RKO (cell line): ENCODE data around the gene ANKRD44.

ENCODE experiments used
- DNase-seq: peaks from one replicate; pipeline ENCODE4 v3.0.0-alpha.2; 2016; ENCODE audit warnings: low spot score

ANKRD44 gene

DNA sequence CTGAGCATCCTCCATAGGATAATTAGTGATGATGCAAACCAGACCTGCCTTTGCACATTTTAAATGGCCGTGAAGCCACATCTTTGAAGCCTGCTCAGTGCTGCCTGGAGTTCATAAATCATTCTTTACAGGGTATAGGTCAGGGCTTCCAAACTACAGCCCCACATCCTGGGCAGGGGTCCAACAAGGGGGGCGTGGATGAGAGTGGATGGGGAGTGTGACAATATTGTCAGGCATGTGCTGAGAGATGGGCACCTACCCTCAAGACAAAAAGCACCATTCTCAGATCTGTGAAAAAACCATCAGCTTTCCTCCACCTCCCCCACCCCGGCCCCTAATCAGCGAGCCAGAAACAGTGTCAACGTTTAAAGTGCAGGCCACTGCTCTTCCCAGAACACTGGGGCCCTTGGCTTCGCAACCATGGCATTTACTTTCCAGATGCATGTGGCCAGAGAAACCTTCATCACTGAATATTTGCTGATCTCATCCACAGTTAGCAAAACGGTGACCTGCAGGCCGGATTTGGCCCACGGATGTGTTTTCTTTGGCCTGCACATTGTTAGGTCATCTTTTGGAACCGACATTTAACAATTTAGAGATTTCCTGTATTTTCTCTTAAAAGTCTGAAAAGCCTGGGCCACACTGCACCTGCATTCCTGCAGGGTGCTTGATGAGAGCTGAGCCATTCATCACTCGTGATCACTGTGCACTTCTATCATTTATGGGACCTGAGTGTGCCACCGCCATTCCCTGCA, 130.7 kb downstream of the ANKRD44 start:
- DNase-seq, result no peak

DNA sequence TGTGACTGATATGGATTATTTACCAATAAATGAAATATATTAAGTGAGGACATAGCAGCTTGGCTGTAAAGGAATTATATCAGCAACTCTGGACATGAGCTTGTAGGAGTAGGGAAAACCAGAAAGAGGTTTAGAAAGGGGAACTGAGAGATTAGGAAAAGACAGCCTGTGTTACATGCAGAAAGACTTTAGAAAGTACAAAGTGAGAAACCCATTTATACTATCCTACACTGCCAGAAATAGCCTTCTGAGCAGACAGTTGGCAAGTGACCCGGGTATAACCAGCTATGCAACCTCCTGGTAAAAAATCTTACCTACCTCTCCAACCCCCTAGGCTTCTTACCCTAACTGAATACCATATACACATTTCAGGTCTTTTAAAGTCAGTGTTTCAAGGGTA, 134.1 kb downstream of the ANKRD44 start:
- no peak for DNase-seq

DNA sequence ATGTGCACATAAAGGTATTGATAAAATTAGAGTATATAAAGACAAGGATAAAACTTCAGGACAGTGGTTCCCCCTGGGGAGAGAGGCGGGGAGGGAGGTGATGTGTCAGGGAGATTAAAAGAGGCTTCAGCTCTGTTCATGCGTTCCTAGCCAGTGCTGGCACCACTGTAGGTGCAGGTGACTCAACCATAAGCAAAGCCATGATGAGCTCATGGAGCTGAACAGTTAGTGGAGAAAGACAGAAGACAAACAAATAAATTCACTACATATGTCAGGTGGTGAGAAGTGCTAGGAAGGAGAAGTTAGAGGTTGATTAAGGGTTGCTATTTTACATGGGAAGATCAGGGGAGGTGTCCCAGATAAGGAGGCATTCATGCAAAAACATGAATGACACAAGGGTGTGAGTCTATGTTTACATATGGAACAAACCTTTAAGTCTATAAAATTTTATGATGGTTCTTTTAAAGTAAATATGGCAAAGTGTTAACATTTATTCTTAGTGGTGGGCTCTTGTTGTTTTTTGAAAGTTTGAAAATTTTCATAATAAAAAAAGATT, 136.0 kb downstream of the ANKRD44 start:
- DNase-seq, result peak; percentile 58

DNA sequence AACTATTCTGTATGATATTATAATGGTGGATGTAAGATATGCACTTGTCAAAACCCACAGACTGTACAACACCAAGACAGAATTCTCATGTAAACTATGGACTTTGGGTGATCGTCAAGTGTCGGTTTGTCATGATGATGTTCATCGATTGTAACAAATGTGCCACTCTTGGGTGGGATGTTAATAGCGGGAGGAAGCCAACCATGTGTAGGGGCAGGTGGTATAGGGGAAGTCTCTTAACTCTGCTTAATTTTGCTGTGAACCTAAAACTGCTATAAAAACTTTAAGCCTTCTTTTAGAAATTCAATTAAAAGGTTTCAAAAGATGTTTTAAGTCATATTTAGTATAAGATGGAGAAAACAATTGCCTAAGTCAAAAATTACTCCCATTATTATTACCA, 139.0 kb downstream of the ANKRD44 start:
- DNase-seq, result no peak

DNA sequence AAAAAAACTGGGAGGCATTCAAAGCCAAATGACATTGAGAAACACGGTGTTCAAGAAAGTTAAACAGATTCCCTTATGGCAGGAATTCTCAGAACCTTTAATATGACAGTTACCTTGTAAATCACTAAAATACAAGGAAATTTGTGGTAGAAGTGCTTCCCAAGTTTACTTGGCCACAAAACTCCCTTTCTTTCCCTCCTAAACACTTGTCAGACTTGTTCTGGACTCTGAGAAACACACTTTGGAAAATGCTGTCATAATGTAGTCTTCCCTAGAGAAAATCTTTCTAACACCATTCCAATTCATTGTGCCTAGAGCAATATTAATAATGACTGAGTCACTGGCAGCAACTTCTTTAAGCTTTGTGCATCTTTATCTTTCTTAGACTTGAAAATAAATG, 140.4 kb downstream of the ANKRD44 start:
- DNase-seq, result no peak

DNA sequence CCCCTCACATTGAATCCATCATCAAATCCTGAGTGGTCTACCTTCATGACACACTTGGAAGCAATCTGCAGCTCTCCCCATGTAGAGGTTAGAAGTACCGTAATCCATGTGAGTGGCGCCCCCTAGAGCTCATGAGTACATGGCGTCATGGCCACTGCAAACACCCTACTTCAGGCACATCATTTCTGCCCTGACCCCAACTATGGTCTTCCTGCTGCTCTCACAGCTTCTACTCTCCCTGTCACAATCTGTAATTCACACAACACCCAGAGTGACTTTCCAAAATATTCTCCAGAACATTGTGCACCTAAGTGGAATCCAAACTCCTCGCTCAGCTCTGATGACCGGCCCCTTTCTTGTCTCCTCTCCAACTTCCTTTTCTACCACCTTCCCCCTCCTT, 141.9 kb downstream of the ANKRD44 start:
- DNase-seq, result peak; percentile 29

DNA sequence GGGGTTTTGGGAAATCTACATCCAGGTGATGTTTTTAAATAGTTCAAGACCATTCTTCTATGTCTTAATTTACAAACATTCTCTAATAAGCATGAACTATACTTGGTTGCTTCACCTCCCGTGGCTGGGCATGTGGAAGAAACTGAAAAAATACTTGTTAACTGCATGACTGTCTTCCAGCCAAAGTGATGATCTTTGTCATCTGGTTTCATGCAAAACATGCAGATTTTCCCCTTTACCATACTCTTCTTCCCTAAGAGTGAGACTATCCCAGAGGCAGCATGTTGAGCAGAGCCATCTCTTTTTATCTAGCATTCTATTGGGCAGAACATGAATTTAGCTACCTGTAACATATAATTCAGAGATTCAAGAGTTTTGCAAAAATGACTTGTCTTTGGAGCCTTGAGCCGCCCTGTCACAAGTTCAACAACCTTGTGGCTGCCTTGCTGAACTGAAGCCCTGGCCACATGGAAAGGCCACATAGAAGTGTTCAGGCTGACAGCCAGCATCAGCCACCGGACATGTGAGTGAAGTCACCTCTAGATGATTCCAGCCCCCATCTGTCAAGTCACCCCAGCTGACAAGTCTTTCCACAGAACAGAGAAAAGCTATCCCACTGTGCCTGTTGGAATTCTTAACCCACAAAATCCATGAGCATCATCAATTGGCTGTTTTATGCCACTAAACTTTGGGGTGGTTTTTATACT, 142.8 kb downstream of the ANKRD44 start:
- no peak for DNase-seq

DNA sequence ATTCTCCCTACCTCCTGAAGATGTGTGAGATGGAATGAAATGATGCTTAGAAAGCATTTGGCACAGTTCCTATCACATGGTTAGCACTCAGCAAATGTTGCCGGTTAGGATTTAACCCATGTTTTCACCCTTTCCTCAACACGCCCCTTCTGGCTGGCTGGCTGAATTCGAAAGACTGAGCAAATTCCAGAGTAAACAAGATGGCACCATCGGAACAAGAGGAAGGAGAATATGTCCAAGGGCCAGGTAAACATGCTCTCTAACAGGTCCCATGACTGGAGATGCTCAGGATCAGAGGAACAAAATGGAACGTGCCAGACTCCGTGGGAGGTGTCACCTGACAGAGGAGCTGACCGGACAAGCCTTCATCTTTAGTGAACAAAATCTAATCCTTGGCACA, 145.6 kb downstream of the ANKRD44 start:
- no peak for DNase-seq

DNA sequence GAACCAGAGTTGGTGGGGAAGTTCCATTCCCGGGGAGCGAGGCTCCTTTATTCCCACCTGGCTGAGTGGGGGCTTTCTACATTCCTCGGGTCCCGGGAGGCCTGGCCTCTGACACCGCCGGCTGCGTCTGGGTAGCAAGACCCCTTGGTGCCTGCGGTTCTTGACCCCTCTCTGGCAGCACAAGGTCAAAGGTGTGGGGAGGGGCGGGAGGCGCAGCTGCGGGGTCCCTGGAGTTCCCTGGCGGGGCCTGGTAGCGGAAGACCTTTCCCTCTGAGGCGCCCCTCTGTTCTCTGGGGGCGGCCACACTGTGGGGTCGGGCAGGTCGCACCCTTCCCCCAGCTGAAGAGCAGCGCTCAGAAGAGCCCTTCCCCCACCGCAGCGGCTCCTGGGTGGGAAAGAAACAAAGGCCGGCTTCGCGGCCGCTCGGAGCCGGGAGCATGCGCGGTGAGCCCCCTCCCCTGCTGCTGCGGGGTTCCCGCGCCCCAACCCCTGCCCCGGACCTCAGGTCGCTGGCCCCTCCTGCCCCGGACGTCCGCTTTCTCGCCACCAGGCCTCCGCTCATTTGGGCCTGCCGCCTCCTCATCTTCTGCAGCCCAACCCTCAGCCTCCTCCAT, 146.3 kb downstream of the ANKRD44 start:
- DNase-seq, result no peak

DNA sequence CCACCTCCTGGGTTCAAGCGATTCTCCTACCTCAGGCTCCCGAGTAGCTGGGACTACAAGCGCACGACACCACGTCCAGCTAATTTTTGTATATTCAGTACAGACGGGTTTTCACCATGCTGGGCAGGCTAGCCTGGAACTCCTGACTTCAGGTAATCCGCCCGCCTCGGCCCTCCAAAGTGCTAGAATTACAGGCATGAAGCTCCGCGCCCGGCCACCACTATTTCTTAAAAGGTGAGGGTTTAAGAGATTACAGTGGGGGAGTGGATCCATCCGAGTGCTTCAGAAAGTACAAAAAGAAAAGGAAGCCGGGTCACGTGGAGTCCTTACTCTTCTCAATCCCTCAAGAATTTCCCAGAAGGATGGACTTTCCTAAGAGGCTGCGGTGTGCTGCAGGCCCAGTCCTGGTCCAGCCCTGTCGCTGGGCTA, 146.9 kb downstream of the ANKRD44 start:
- no peak for DNase-seq

DNA sequence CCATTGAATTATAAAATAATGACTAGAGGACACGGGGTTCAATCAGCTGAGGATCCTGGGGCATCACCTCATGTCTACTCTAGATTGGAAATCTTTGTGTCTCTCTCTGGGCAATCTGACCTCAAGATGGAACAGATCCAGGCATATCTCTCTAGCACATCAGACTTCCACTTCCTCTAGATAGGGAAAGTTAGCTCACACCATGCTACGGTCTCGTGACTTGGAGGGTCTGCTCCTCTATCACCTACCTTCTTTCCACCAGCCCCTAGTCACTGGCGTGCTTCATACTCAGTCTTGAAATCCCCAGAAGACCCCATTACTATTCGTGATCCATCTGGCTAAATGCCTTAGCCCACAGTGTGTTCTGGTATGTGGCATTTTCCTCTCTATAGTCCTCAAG, 148.8 kb downstream of the ANKRD44 start:
- DNase-seq, result no peak

DNA sequence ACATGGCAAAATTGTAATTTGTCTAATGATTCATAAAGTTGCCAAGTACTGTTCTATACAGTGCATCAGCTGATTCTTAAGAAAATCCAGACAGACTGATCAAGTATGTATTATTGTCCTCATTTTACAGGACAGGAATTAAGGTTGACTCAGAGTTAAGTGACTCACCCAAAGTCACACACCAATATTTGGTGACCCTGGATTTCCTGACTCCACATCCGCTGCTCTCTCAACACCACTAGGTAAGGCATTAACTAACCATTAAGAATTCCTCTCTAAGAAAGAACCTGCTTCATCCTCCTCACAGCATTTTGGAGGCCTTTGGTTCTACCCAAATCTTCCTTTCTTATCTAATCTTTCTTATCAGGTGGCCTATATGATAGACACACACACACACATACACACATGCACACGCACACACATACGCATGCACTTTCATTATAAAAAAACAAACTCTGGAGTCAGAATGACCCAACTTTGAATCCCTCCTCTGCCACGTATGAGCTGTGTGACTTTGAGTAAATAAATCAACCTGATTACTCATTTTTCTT, 150.8 kb downstream of the ANKRD44 start:
- peak; percentile 87 for DNase-seq

DNA sequence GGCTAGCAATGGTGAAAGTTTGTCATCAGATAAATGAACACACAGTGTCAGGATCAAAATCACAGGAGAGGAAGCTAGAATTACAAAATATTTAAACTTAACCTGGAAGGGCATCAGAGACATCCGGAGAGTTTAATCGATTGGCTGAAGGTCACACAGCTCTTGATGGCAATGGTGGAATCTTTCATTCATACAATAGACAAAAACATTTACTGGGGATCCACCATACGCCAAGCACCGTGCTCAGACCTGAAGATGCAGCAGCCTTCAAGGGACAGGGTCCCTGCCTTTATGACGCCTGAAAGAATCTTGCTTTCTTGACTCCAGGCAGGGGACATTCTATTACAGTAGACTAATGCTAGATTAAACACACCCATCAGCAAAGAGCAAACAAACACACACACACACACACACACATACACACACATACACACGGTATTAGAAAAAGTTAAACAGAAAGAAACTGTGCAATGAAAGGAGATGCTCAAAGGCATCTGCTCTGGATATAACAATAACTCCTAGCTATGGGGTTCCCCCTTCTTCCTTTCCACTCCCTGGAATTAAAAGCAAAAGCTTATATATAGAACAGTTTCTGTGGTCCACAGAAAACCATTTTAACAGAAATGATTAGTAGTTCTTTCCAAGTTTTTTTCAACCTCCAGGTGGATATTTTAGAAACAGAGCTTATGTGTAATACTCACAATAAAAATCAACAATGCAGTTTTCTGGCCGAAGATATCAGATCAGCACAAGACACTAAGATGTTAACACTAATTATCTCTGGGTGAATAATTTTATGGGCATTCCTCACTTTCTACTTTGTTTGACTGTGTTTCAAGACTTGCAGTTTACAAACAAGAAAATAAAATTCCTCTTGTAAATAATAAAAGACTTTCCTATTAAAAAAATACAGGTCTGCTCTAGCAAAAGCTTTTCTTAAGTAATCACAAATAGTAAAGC, 151.7 kb downstream of the ANKRD44 start:
- DNase-seq, result no peak

DNA sequence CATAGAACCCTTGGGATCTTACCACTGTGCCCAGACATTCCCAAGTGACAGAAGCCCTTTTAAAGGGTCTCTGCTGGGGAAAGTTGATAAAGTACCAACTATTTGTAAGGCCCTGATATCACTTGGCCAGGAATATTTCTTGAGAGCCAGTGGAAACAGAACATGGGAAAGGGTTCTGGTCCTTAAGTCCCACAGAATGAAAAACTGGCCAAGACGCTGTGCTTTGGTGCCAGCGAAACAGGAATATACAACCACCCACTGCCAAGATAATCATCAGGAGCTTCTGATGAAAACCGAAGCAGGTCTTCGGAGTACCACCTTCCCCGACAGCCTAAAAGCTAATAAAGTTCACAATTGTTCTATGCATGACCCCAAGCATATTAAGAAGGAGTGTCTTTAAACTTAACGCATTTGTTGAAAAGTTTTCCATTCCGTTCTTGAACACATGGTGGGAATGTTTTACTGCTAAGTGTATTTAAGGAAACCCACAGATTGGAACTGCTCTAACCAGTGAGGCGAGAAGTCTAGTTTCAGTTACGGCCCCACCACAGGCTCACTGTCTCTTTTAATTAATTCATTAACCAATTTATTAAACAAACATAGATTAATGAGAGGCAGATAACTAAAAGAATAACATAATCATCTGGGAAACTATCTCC, 152.6 kb downstream of the ANKRD44 start:
- no peak for DNase-seq

DNA sequence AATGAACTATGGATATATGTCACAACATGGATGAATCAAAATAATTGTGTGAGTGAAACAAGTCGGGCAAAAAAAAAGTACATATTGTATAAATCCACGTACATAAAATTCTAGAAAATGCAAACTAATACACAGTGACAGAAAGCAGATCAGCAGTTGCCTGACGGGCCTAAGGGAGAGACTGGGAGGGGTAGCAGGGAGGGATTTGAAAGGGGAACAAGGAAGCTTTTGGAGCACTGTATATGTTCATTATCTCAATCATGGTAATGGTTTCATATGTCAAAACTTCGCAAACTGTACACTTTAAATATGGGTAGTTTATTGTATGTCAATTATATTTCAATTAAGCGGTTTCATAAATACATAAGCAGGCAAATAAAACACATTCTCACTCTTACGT, 153.8 kb downstream of the ANKRD44 start:
- no peak for DNase-seq

DNA sequence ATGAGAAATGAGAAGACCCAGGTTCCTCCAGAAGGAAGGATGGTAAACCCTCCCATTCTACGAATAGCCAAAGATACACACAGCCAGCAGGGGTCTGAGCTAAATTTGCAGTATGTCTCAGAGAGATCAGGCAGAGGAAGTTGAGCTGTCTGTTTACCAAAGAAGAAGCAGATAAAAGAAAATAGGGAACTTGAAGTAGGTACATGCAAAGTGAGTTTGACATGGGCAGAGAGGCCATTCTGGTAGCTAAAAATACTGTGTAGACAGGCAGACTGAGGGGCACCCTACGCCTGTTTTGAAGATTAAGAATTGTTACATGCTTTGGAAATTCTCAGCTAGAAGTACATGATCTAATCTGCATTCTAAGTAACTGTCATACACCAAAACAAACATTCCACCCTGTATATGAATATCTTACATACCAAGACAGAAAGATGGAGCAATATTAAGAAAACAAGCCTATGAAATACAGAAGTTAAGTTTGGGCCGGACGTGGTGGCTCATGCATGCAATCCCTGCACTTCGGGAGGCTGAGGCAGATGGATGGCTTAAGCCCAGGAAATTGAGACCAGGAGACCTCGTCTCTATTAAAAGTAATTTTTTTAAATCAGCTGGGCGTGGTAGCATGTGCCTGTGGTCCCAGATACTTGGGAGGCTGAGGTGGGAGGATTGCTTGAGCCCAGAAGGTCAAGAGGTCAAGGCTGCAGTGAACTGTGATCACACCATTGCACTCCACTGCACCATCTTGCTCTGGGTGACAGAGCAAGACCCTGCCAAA, 157.9 kb downstream of the ANKRD44 start:
- peak; percentile 2 for DNase-seq

DNA sequence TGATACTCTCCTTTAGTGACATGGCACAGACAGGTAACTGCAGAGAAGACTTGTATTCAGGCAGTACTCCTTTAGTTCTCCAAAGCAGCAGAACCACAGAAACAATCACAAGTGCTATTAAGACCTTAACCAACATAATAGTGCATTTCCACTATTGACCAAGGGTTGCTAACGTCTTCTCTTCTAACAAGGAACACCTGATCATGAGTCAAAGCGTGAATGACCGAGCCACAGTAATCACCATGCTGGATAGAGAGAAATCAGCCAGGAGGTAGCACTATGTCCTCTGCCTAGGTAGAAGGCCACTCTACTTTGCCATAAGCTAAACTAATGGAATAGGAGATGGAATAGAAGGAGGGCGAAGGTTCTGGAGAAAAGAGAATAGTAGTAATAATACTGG, 161.0 kb downstream of the ANKRD44 start:
- DNase-seq, result no peak

DNA sequence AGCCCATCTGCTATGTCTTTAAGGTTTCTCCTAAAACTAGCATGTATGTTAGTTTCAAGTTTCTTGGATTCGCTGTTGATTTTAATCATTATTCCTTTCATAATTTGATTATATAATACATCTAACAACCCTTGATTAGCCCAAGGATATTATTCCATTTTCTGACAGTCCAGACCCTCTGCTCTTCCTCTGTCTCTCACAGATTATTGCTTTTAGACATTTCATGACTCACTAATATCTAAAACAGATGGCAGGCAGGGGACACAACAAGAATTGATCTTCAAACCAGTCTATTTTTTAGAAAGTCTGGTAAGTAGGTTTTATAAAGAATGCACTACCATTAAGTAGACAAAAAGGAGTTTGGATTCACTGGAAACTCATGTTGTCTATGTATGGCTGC, 162.2 kb downstream of the ANKRD44 start:
- DNase-seq, result no peak

DNA sequence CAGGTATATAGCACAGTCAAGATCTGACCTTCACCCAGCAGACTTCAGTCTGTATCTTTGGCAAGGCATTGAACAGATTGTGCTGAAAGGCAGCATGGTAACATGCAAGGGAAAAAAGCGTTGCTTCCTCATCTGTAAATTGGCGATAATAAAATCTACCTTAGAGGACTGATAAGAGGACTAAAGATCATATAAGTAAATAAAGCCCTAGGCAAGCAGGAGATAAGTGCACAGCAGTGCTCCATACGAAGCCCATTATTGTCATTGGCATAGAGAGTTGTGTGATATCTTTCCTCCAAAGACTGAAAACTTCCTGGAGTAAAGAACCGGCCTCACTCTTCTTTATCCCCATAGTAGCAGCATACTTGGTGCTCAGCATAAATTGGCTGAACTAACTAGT, 162.6 kb downstream of the ANKRD44 start:
- no peak for DNase-seq

DNA sequence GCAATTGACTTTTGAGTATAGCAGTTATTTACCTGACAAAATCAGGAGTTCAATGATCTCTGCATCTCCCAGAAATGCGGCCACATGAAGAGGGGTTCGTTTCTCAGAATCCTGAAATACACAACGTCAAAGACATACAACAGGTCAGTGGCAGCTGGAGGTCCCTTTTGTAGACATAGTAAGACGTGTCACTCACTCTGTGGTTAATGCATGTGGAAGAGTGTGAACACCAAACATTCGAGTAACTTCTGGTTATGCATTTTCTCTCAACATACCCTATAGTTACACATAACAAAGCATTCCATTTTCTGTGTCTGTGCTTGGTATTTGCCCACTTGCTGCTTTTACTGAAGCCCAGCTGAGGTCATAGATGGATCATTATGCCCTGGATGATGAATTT, 163.6 kb downstream of the ANKRD44 start:
- DNase-seq, result no peak
